Measurements from ENCODE around the gene IGFL1.
A peak's percentile ranks its signal among the peaks of the same experiment; 100 is the strongest.

Gene IGFL1

DNA sequence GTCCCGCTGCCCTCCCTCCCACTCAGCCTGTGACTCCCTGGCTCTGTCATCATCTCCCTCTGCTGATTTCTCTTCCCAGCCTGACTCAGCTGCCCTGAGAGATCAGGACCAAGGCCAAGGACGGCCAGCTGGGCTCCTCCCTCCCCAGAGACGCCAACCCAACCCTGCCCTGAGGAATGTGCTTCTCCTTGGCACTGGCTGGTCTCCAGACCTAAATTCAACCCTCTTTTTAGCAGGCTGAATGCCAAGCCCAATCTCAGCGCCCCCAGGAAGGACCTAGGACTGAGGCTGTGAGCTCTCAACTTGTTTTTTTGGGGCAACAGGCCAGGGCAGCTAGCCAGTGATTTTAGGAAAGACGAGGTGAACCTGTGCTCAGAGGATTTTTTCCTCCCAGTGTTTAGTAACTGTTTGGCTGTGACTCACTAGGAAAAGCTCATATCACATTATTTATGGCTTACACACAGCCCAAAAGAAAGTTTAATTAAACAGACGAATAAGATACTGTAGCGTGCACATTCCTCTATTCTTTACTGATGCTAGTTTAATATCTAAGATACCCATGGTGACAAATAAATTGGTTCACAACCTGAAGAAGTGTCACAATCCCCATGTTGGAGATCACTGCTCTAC lies 7.4 kb upstream of the IGFL1 start:
- no peak for TF ChIP-seq FOXP2 (optimal IDR thresholded peaks at IDR 0.05; ENCODE audit: borderline replicate concordance, extremely low read depth, extremely low read length, insufficient read depth)
- TF ChIP-seq, protein P1, sequence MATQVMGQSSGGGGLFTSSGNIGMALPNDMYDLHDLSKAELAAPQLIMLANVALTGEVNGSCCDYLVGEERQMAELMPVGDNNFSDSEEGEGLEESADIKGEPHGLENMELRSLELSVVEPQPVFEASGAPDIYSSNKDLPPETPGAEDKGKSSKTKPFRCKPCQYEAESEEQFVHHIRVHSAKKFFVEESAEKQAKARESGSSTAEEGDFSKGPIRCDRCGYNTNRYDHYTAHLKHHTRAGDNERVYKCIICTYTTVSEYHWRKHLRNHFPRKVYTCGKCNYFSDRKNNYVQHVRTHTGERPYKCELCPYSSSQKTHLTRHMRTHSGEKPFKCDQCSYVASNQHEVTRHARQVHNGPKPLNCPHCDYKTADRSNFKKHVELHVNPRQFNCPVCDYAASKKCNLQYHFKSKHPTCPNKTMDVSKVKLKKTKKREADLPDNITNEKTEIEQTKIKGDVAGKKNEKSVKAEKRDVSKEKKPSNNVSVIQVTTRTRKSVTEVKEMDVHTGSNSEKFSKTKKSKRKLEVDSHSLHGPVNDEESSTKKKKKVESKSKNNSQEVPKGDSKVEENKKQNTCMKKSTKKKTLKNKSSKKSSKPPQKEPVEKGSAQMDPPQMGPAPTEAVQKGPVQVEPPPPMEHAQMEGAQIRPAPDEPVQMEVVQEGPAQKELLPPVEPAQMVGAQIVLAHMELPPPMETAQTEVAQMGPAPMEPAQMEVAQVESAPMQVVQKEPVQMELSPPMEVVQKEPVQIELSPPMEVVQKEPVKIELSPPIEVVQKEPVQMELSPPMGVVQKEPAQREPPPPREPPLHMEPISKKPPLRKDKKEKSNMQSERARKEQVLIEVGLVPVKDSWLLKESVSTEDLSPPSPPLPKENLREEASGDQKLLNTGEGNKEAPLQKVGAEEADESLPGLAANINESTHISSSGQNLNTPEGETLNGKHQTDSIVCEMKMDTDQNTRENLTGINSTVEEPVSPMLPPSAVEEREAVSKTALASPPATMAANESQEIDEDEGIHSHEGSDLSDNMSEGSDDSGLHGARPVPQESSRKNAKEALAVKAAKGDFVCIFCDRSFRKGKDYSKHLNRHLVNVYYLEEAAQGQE (IDR thresholded peaks at IDR 0.05; ENCODE audit: insufficient read depth in 1 of 2, low read depth in 2 of 2, low read length in 2 of 2), result peak; percentile 84 to 91

DNA sequence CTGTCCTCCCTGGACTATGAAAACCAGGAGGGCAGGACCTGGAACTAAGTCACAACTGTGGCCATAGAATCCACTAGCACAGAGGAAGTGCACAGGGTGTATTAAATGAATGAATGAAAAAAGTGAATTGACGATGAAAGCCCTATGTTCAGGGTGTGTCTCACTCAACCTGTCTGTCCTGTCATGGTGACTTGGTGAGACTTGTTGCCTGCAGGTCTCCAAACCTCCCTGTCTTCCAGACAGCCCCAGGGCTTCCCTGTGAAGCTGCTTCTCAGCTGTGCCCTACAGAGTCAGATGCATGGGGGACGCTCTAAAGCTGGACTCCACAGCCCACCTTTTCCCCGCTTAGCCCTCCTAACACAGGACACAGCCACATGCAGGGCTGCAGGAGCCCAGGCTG lies 4.8 kb upstream of the IGFL1 start:
- TF ChIP-seq TAF1 (IDR thresholded peaks at IDR 0.05; ENCODE audit: borderline replicate concordance, insufficient read depth, low read length) (no peak), SIN3A (IDR thresholded peaks at IDR 0.05; ENCODE audit: borderline replicate concordance, insufficient read depth, low read length) (no peak), FOXP2 (optimal IDR thresholded peaks at IDR 0.05; ENCODE audit: borderline replicate concordance, extremely low read depth, extremely low read length, insufficient read depth) (no peak), POLR2AphosphoS5 (IDR thresholded peaks at IDR 0.05; ENCODE audit: low read depth, low read length) (no peak)
- TF ChIP-seq, protein P1 (IDR thresholded peaks at IDR 0.05; ENCODE audit: insufficient read depth in 1 of 2, low read depth in 2 of 2, low read length in 2 of 2), result no peak

DNA sequence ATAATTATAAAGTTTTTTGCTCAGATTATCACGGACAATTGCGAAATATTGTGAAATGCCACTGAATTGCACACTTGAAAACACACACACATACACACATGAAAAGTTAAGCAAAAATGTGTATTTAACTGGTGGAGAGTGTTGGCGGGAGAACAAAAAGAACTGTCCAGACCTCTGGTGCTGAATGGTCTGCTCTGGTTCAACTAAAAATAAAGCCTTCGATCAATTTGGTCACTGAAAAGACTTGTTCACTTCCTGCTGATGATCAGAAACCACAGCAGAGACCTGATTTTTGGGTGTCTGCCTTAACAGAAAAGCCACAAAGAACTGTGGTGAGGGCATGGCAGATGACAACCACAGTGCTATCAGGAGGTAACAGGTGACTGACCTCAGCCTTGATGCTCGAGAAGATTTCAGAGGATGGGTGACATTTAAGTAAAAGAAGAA lies 4.0 kb upstream of the IGFL1 start:
- TF ChIP-seq FOXP2 (optimal IDR thresholded peaks at IDR 0.05; ENCODE audit: borderline replicate concordance, extremely low read depth, extremely low read length, insufficient read depth), result no peak
- TF ChIP-seq, protein P1 (IDR thresholded peaks at IDR 0.05; ENCODE audit: insufficient read depth in 1 of 2, low read depth in 2 of 2, low read length in 2 of 2), result peak; percentile 85 to 94
- no peak for TF ChIP-seq SIN3A (IDR thresholded peaks at IDR 0.05; ENCODE audit: borderline replicate concordance, insufficient read depth, low read length)

DNA sequence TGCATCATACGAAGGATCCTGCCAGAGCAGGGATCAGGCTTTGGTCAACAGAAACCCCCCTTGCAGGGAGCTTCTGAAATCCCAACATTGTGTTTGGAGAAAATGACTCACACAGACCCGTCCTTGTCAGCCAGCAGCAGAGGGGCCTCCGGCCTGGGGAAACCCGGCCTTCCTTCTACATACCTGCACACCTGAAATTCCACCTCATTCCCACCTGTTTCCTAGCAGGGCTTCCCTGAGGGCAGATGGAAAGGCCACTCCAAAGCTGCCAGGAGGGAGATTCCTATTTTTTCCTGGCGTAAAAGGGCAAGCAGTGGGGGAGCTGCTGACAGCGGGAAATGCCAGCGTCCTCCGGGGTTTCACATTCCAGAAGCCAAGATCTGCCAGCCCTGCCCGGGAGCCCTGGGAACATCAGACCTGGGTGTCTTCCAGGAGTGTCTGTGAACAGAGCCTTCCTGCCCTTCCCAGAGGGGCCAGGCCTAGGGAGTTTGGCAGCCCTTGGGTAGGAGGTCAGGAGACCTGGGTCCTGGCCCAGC lies 3.0 kb upstream of the IGFL1 start:
- TF ChIP-seq TAF1 (IDR thresholded peaks at IDR 0.05; ENCODE audit: borderline replicate concordance, insufficient read depth, low read length) (no peak), FOXP2 (optimal IDR thresholded peaks at IDR 0.05; ENCODE audit: borderline replicate concordance, extremely low read depth, extremely low read length, insufficient read depth) (no peak), POLR2AphosphoS5 (IDR thresholded peaks at IDR 0.05; ENCODE audit: low read depth, low read length) (no peak), SIN3A (IDR thresholded peaks at IDR 0.05; ENCODE audit: borderline replicate concordance, insufficient read depth, low read length) (no peak)
- TF ChIP-seq, protein P1 (IDR thresholded peaks at IDR 0.05; ENCODE audit: insufficient read depth in 1 of 2, low read depth in 2 of 2, low read length in 2 of 2), result no peak

DNA sequence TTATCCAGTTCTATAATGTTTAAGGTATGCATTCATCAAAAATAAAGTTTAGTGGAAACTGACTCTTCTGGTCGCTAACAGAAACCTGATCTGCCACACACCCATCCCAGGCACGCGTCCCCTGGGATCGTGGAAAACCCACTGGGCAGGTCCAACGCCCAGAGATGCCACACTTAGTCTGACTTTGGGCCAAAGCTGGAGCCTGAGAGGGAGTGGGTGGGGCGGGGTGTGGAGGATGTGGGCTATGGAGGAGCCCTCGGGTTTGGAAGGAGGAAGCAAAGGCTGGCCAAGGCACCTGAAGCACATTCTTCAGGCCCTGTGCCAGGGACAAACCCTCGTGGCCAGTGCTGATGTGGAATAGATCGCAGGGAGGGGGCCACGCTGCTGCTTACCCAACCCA lies 2.5 kb downstream of the IGFL1 start:
- no peak for TF ChIP-seq POLR2AphosphoS5 (IDR thresholded peaks at IDR 0.05; ENCODE audit: low read depth, low read length)
- TF ChIP-seq, protein P1 (IDR thresholded peaks at IDR 0.05; ENCODE audit: insufficient read depth in 1 of 2, low read depth in 2 of 2, low read length in 2 of 2), result no peak
- TF ChIP-seq FOXP2 (optimal IDR thresholded peaks at IDR 0.05; ENCODE audit: borderline replicate concordance, extremely low read depth, extremely low read length, insufficient read depth), result no peak
- TF ChIP-seq TAF1 (IDR thresholded peaks at IDR 0.05; ENCODE audit: borderline replicate concordance, insufficient read depth, low read length), result no peak
- TF ChIP-seq SIN3A (IDR thresholded peaks at IDR 0.05; ENCODE audit: borderline replicate concordance, insufficient read depth, low read length), result no peak

Measured in PFSK-1 (cell line).